ENCODE data around the gene IL19.

DNA sequence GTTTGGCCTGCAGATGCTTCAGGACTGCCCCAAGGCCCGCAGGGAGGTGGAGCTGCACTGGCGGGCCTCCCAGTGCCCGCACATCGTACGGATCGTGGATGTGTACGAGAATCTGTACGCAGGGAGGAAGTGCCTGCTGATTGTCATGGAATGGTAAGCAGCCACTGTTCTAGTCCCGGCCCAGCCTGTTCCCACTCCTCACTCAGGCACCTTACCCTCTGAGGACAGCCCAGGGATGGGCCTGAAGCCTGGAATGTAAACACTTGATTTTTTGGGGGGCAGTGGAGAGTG is 41.9 kb upstream of the IL19 start:
- TF ChIP-seq ZNF3 (CRISPR knock-in tag; IDR thresholded peaks at IDR 0.05) (no peak), POLR2AphosphoS5 (IDR thresholded peaks at IDR 0.05; ENCODE audit: low read depth, low read length) (no peak), MXD4 (CRISPR knock-in tag; IDR thresholded peaks at IDR 0.05) (no peak), ZBTB33 (CRISPR knock-in tag; IDR thresholded peaks at IDR 0.05) (no peak)
- TF ChIP-seq, protein P1, sequence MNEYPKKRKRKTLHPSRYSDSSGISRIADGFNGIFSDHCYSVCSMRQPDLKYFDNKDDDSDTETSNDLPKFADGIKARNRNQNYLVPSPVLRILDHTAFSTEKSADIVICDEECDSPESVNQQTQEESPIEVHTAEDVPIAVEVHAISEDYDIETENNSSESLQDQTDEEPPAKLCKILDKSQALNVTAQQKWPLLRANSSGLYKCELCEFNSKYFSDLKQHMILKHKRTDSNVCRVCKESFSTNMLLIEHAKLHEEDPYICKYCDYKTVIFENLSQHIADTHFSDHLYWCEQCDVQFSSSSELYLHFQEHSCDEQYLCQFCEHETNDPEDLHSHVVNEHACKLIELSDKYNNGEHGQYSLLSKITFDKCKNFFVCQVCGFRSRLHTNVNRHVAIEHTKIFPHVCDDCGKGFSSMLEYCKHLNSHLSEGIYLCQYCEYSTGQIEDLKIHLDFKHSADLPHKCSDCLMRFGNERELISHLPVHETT (CRISPR knock-in tag; conservative IDR thresholded peaks at IDR 0.05): no peak
